Iris pigment epithelial cell (primary cell): Measurements from ENCODE around the gene PIGQ.
A peak's percentile ranks its signal among the peaks of the same experiment; 100 is the strongest.
"Not testable (repeated sequence)": the region's sequence is repeated elsewhere in the genome, so short reads cannot be mapped to it uniquely, and the experiment has no call there.

Source experiments
- DNase-seq: peaks from one replicate; pipeline ENCODE4 v3.0.0-alpha.2; 2011; ENCODE audit warnings: low read depth

The PIGQ gene

GRCh38 chr16:586047-586644, 16.4 kb downstream of the PIGQ start:
- peak; percentile 45 for DNase-seq

- no peak for DNase-seq
These were observed 17.1 kb downstream of the PIGQ start for GRCh38 chr16:586645-587590.

GRCh38 chr16:588639-588888, 18.8 kb downstream of the PIGQ start:
- peak; percentile 87 for DNase-seq

- peak; percentile 95 for DNase-seq
These were observed 19.3 kb downstream of the PIGQ start for GRCh38 chr16:588889-589657.

- peak; percentile 98 for DNase-seq
These were observed 20.0 kb downstream of the PIGQ start, which contains the start of gene RAB40C for GRCh38 chr16:589658-590187. Gene RAB40C (plus strand): TSS chr16:590066. CDS start chr16:590292, 226 bp downstream.

- peak; percentile 66 for DNase-seq
These were observed 20.5 kb downstream of the PIGQ start for GRCh38 chr16:590188-590814.

- DNase-seq, result no peak
These were observed 21.0 kb downstream of the PIGQ start for GRCh38 chr16:590815-591200.

GRCh38 chr16:591231-591630, 21.5 kb downstream of the PIGQ start:
- no peak for DNase-seq

- DNase-seq, result no peak
These were observed 22.2 kb downstream of the PIGQ start for GRCh38 chr16:591892-592517.

GRCh38 chr16:592518-593306, 22.9 kb downstream of the PIGQ start:
- peak; percentile 55 for DNase-seq

- DNase-seq, result no peak
These were observed 23.6 kb downstream of the PIGQ start for GRCh38 chr16:593406-593805.

- DNase-seq, result no peak
These were observed 24.0 kb downstream of the PIGQ start for GRCh38 chr16:593807-594206.

- DNase-seq, result no peak
These were observed 25.3 kb downstream of the PIGQ start for GRCh38 chr16:595094-595528.

- no peak for DNase-seq
These were observed 26.4 kb downstream of the PIGQ start for GRCh38 chr16:595942-596735.

- no peak for DNase-seq
These were observed 26.9 kb downstream of the PIGQ start for GRCh38 chr16:596736-597060.

GRCh38 chr16:597655-598054, 27.9 kb downstream of the PIGQ start:
- DNase-seq, result not testable (repeated sequence)

- no peak for DNase-seq
These were observed 29.3 kb downstream of the PIGQ start for GRCh38 chr16:598823-599739.

GRCh38 chr16:600781-601180, 31.0 kb downstream of the PIGQ start:
- no peak for DNase-seq

- no peak for DNase-seq
These were observed 34.2 kb downstream of the PIGQ start for GRCh38 chr16:603933-604332.
